AG09309 (cell line): Measurements from ENCODE around the gene SERTAD4.

ENCODE experiments used
- DNase-seq: peaks from one replicate; pipeline ENCODE4 v3.0.0-alpha.2; 2010; ENCODE audit warnings: low read depth
- H3K4me3 ChIP-seq: 2 replicates; pipeline ENCODE4 v1.5.1; 2011; ENCODE audit warnings: mild to moderate bottlenecking, low read depth, low read length, moderate library complexity; ENCODE audit not compliant: control insufficient read depth
- CTCF ChIP-seq: IDR thresholded peaks from 2 replicates; pipeline ENCODE4 v1.5.1; 2011; ENCODE audit warnings: mild to moderate bottlenecking, low read depth, low read length, inconsistent platforms; ENCODE audit not compliant: insufficient read depth, control insufficient read depth; ENCODE audit errors: missing control alignments

The SERTAD4 gene

DNA sequence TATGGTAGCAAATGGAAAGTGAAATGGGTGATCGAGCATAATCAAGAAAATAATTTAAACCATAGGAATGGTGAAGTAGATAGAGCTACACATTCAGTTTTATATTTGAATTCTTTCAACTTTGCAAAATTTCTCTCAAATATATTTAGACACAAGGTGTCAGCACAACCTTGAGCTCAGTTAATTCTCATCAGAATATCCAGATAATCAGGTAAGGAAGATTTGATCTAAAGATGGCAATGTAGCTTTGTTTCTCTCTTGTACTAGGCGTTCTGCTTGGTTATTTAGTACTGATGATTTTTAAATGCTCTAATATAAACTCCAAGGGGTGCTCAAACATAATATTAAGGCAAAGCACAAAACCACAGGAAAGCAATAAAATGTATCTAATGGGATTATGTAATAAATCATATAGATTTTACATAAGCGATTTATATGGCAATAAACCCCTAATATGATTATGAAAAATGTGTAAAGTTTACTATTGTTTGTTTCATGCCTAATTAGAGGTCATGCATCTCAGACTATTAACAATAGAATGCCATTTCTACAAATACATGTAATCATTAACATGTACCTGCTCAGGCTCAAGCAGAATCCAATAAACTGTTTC is 32.4 kb upstream of the SERTAD4 start:
- no peak for TF ChIP-seq CTCF
- DNase-seq, result no peak
- no peak overlapping the region for H3K4me3 ChIP-seq

DNA sequence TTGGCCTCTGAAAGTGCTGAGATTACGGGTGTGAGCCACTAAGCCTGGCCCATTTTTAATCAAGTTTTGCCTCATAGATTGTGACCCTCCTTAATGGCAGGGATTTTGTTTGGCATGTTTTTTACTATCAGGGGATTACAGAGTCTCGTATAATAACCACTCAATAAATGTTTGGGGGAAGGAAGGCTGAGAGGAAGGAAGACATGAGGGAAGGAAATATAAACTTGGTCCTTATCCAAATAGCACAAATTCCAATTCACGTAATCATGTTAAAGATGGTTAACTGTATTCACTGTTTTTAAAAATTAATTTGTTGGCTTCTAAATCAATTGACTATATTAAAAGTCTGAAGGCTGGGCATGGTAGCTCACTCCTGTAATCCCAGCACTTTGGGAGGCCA is 30.9 kb upstream of the SERTAD4 start:
- TF ChIP-seq CTCF, result no peak
- no peak overlapping the region for H3K4me3 ChIP-seq
- DNase-seq, result no peak

GRCh38 chr1:210207597-210208450 is 24.8 kb upstream of the SERTAD4 start:
- H3K4me3 ChIP-seq, result no peak overlapping the region
- no peak for DNase-seq
- no peak for TF ChIP-seq CTCF

GRCh38 chr1:210213335-210213734 is 19.3 kb upstream of the SERTAD4 start:
- H3K4me3 ChIP-seq, result no peak overlapping the region
- DNase-seq, result no peak
- no peak for TF ChIP-seq CTCF

GRCh38 chr1:210214573-210215409 is 17.8 kb upstream of the SERTAD4 start:
- DNase-seq, result no peak
- no peak for TF ChIP-seq CTCF
- H3K4me3 ChIP-seq, result no peak overlapping the region

- no peak for TF ChIP-seq CTCF
- no peak for DNase-seq
Observed at GRCh38 chr1:210217482-210217881, 15.1 kb upstream of the SERTAD4 start.

More at GRCh38 chr1:210217482-210217881, 15.1 kb upstream of the SERTAD4 start:
- no peak overlapping the region for H3K4me3 ChIP-seq
